ENCODE measurements around the gene GLI3.

The GLI3 gene

DNA sequence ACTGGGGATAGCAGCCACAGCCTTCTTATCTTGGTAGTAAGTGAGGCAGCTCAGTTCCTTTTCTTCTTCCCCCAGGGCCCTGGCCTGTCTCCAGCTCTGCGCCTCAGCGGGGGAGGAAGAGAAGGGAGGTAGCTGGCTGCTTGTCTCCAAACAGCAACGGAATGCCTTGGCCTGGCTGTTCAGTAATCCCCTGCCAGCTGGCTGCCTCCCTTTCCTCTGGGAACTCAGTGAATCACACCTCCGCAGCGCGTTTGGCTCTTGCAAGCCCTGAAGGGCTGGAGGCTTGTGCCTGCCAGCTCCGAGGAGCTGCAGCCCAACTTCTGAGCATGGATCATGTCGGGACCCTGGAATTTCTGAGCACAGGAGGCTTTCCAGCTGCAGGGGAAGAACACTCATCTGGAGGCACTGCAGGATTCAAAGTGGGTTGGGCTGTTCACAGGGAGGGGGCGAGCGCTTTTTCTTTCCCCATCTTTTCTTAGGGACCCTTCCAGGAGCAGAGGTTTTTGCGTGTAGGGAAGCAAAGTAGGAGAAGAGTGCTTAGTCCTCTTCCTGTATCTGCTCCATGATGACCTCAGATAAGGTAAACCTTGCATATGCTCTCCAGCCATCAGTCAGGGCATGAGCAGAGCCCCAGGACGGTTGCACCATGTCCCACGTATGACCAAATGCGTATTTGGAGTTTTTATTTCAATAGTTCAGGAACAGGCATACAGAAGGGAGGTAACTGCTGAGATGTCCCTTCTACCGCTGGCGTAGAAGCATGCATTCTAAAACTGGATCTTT is 280.9 kb downstream of the GLI3 start:
- DNase-seq = peak; percentile 45

DNA sequence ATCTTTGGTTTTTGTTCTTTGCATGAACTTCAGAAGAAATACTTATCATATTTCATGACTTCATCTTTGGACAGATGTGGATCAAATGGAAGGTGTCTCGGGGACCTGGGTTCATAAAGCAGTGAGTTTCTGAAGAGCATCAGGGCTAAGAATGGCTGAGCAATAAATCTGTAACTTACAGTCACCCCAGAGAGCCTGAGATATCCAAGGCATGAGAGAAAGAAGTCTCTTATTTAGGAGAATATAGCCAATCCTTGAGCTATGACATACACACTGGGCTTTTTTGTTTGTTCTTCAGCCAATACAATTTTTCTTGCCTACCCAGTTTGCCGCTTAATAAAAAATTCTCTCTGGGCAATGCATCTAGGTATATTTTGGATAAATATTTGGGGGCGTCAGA is 281.6 kb downstream of the GLI3 start:
- DNase-seq = no peak

DNA sequence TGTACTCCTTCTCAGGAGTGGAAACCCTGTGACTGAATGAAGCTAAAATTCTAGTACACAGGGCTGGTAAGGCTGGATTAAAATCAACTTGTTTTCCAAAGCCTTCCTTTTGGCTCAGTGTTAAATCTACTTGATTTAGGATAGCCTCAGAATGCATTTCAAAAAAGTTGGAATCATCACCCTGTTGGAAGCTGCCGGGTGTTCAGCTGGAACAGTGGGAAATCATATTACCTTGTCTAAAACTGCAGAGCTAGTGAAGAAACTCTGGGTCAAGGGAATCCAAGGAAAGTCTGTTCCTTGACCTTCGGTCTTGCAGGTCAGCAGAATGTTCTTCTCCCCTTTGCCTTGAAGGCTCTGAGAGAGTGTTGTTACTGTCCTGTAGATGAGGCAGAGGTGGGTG is 282.0 kb downstream of the GLI3 start:
- no peak for DNase-seq

DNA sequence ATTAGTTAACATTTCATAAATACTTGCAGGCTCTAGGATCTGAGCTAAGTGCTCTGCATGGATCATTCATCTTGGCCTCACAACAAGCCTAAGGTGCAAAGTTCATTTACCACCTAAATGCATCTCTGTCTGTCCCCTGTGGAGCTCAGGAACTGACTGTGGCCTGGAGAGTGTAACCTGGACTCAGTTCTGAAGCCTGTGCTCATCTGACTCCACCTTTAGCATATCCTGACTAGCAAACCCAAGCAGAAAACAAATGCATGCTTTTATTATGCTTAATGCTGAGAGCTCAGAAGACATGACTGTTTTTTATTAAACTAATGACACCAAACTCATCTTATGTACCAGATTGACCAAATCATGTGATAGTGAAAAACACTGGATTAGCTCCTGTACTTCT is 288.5 kb downstream of the GLI3 start:
- no peak for DNase-seq

DNA sequence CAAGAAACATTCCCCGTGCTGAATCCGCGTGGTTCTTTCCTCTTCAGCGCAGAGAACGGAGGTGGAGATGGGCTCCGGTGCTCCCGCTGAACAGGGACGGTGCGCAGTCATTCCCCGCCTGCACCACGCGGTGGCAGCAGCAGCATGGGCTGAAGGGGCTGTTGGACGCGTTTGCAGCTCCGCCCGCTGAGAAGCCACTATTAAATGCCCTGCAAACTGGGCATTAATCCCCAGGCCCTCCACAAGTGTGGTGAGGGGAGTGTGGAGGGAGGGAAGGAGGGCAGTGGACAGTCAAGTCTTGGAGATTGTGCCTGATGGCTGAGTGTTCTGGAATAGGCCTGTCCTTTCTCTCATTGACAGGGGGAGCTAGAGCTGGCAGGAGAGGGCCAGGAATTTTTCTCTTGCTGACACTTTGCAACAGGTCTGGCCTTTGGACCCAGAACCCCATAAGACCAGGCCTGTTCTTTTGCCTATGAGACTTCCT is 293.9 kb downstream of the GLI3 start:
- peak; percentile 78 for DNase-seq

DNA sequence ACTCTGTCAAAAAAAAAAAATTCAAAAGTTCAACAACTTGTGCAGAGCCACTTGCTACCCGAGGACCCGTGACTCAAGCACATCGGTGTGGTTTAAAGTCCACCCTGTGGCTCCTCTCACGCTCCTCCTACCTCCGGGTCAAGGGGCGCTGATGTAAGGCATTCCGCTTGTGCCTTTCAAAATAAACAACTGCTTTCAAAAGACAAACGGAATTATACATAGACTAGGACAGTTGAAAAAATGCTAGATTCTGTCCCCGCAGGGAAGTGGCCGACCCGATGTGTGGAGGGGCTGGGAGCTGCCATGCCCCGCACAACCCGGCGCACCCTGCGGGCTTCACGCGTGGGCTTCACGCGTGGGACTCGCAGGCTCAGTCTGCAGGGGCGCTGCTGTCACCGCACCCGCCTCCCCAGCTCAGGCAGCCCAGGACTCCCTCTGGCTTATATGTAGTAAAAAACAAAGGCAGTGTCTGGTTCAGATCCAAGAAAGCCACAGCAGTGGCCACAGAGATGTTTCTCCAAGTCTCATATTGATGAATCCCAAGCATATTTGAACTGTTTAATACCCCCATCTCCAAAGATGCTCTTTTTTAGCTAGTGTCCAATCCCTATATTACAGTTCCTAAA is 294.4 kb downstream of the GLI3 start:
- no peak for DNase-seq

DNA sequence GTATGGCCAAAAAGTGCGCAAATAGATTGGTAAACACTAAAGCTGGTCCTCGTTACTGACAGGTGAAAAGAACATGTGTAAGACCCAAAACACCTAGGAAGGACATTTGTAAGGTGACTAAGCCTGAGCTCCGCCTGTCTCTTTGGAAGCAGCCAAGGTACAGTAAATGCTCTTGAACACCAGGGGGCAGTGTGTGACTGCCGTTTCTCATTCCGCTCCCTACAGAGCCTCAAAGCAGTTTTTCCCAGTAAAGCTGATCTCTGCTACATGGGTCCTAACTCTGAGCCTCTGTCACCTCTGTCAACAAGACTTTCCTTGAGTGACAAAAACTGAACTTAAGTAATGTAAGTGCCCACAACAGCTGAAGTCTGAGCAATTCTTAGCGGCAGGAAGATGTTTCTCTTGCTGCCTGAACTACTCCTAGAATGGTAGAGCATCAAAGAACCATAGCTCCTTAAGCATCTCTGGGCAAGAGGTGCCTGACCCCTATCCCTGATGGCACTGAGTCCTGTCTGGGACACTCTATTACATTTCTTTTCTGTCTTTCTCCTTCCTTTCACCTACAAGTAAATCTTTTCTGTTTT is 296.2 kb downstream of the GLI3 start:
- DNase-seq = peak; percentile 84

DNA sequence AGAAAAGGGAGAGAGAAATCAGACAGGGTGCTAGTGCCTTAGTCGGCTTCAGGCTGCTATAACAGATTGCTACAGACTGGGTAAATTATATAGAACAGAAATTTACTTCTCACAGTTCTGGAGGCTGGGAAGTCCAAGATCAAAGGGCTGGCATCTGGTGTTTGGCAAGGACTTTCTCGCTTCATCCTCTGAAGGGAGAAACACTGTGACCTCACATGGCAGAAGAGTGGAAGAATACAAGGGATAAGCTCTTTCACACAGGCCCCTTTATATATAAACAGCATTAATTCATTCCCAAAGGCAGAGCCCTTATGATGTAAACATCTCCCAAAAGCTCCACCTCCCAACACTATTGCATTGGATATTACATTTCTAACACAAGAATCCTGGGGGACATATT is 298.6 kb downstream of the GLI3 start:
- no peak for DNase-seq

DNA sequence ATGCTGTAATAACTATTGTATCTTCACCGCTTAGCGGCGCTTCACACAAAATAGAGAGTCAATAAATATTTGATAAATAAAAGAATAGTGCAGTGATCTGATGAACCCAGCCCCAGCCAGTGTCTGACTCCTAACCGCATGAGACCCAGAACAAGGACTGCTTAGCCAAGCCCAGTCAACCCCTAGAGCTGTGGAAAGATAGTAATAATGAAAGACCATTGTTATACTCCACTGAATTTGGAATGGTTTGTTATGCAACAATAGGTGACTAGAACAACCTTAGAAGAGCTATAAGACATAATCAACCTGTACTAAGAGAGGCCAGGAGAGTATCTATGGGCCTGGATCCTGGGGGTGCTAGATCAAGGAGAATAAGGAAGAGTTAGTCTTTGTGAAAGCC is 303.6 kb downstream of the GLI3 start:
- no peak for DNase-seq

DNA sequence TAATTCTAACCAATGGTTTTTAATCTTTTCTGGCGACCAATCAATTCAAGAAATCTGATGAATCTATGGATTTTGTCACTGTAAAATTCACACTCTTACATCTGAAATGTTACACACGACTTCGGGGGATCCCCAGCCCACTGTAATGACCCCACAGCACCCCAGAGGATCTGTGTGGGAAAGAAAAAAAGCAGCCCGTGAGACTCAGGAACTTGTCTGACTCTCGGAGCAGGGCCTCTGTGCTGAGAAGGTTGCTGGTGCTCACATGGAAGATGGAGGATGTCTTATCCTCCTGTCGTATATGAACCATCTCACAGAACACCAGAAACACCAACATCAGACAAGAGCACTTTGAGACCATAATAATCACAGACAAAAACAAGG is 305.8 kb downstream of the GLI3 start:
- DNase-seq = no peak

DNA sequence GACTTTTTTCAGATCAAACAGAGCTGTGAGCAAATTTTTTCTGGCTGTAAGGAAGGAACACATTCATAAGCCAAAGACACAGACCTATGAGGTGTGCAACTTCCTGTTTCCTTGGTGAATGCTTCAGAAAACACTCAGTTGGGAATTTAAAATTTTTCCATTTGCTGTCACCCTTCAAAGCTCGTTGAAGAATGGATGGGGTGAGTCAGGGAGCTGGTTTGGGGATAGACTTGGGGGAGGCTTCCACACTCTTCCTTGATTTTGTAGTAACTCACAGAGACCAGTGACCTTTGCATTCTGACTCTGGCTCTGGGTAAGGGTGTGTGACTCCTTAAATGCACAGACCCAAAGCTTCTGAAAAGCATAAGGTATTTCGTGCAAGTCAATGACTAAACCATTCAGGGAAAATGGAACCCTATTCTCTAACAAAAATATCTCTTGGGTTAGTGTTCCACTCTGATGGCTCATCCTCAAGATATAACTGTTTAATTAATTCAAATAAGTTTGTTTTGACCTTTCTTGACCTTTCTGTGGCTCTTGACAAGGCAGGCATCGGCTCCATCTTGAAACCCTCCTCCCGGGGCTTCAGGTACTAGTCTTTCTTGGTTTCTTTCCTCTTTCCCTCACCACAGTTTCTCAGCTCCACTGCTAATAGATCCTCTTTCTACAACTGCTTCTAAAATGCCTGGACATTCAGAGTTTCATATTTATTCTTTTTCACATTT is 306.3 kb downstream of the GLI3 start:
- no peak for DNase-seq

DNA sequence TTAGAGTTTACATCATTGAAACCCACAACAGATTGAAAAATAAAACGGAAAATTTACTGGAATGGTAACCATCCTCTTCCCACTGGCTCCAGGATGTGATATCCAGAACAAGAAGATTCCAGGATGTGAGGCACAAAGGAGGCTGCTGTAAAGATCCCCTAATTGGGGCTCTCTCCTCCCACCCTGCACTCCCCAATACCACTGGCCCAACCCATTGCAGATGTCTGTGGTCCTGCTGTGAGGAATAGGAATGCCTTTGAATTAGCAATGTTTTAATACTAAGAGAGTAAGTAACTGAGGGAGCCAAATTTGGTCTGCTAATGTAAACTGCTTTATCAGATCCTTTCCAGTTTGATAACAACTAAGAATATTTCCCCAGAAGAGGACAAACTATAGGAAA is 308.2 kb downstream of the GLI3 start:
- no peak for DNase-seq

DNA sequence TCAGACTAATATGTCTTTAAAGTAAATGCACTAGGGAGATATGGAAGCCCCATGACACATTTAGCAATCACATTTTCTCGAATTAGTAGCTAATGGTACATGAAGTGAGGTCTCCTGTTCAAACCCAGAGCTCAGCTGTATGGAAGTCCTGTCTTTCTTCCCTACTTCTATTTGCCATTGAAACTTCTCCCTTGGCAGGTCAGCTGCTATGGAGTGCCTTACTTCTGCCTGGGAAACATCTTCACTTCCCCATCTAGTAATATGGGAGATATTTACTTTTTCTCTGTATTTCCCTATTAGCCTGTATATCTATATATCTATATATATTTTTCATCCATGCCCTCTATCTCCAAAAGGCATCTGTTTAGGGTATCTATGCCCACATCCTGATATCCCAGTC is 308.8 kb downstream of the GLI3 start:
- no peak for DNase-seq

DNA sequence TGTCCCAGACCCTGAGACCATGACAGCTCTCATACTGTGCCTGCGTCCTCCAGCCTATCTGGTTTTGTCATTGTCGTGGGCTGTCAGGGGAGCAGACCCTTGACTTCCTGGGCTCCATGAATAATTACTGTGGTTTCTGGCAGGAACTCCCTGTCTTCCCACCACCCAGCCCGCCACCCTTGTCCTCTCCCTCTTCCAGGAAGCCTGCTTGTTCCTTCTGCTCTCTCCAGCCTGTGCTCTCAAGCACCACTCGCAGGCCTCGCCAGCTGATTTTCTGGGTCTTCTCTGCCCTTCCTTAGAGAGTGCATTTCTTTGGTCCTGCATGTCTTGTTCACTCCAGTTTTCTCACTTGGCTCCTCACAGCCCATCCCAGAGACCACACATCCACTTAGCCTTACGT is 309.6 kb downstream of the GLI3 start:
- DNase-seq = no peak

DNA sequence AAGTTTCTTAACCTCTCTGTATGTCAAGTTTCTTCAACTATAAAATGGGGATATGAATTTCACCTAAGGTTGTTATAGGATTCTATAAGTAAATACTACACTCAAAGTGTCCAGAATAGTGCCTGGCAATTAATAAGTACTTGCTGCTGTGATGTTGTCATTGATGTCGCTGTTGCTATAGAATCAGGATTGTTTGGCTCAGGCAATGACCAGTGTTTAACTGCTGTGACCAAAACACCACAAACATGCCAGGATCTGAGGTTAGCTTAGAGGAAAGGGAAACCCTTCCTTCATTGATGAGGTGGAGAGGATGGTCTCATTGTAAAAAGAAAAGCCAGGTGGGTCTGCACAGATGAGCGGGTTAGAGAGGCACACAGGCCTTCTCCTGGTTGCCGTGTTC is 311.1 kb downstream of the GLI3 start:
- no peak for DNase-seq

DNA sequence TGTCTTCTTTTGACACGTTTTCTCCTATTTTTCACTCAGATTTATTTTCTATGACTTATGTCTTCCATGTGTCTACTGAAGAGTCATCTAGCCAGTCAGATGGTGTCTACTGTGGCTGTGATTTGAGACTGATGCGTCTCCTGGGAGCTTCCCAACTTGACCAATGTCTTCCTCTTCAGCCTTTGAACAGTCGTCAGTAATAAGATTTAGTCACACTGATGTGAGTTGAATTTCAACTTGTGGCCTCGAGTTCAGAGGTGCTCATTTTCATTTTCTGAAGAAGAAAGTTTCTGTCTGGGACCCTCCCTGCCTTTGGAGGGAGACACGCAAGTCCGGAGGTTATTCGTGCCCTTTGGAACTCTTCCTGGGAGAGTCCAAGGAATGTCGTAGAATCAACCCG is 312.2 kb downstream of the GLI3 start:
- no peak for DNase-seq

DNA sequence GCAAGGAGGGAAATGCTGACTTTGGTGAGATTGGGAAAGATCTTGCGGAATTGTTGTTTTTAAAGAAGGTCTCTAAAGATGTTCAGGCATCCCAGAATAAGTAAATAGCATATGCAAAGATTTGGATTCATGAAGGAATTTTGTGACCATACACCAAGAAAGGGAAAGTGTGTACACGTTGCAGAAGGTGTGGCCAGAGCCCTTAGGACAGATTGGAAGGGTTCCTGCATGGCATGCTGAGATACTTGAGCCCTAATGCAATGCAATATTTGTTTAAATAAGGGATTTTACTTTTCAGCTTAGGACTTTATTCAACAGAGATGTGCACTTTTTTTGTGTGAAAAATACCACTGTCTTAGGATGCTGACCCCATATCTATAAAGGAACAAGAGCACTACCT is 314.6 kb downstream of the GLI3 start:
- DNase-seq = no peak

DNA sequence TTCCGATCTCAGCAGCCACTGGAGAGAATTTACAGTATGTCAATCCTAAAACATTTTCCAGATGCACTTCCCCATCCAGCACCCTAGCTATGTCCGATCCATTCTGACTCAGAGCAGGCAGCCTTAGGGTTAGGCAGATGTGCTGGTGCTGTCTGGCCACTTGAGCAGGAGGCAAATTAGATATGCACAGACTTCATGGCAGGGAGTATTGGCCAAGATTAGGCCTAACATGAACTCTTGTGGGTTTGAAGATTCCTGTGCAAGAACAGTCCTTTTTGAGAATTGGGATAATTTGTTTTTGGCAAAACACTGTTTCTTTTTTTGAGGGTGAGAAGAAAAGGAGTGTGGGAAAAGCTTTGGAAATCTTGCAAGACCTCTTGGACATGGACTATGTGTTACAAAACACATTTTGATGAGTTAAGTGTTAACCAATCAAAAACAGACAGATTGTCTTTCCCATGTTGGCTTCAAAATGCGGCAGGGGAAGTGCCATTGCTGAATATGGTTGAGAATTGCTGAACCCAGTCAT is 315.5 kb downstream of the GLI3 start:
- DNase-seq = no peak

DNA sequence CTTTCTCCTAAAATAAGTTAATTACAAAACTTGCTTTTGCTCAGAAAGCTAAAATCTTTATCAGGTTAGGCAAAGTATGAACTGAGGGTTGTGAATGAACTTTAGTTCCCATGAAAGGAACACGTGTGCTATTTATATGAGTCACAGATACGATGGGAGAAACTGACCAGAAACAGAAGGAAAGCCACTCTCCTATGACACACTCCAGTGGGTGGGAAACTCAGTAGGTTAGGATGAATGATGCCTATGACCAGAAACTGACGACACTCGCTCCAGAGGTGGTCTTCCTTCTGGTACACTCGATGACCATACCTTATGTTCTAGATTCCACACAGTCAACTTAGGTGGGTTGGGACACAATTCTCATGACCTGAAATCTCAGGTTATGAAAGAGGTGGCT is 318.4 kb downstream of the GLI3 start:
- DNase-seq = no peak

DNA sequence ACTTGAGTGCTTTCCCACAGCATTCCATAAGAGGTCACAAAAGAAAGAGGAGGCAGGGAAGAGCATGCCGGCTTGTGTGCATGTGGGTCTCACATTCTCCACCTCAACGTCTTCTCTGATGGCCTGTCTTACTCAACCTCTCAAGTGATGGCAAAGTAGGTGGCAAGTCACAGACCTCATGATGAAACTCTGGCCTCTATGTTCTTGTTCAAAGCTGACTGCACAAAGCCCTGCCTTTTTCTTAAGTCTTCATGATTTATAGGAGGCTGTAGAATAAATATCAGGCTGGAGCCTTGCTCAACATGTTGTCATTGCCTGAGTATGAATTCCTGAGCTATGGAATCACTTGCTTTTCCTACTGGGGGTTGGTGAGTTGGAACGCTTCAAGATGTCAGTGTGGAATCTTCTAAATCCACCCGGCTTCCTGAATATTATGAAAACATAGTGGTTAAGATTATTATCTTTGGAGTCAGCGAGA is 320.5 kb downstream of the GLI3 start:
- no peak for DNase-seq

DNA sequence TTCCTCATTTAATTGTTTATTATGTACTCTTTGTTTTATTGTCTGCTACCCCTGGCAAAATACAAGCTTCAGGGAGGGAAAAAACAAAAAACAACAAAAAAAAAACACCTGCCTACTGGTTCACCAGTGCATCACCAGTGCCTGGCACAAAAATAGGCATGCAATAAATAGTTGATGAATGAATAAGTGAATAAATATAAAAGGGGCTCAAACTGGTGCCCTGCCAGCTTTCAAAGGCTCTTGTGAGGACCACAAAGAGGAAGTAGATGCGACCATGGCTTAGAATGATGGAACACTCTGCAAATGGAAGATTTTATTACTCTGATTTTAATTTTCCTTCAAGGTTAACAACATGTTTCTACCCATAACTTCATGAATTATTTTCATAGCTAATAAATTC is 321.1 kb downstream of the GLI3 start:
- DNase-seq = no peak

DNA sequence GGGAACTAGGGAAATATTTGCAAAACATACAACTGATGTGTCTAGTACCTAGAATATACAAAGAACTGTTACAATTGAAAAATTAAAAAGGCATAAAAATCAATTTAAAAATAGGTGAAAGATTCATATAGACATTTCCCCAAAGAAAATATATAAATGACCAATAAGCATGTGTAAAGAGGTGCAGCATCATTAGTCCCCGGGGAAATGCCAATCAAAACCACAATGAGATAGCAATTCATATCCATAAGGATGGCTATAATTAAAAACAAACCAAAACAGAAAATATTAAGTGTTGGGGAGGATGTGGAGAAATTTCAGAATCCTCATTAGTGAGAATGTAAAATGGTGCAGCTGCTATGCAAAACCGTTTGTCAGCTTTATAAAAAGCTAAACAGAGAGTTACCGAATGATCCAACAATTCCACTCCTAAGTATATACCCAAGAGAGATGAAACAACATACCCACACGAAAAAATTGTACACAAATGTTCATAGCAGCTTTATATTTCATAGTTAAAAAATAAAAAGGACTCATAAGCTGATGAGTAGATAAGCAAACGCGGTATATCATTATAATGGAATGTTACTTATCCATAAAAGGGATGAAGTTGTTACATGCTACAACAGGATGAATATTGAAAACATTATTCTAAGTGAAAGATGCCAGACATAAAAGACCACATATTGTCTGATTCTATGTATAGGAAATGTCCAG is 324.0 kb downstream of the GLI3 start:
- DNase-seq = no peak

DNA sequence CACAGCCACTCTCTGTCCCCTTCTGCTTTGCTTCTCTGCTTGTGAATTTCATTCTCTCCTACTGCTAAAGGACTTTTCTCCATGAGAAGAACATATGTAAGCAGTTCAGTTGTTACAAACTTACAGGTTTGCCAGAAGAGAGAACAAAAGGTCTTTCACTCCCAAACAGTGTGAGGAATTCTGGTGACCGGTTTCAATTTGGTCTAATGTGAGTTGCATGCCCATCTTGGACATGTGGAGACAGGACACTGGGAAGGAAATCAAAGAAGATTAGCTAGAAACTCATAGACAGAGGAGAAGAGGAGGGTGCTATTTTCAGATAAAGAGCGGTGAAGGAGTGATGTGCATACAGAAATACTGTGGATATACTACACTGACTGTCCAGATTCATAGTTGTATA is 324.6 kb downstream of the GLI3 start:
- DNase-seq = no peak

Measured in suppressor macrophage treated with lipopolysaccharide for 4 hours (primary cell).